OCI-LY7 (cell line): ENCODE data around the gene DBF4.

Source experiments
- CTCF ChIP-seq: fragments of 200-600 bp; sonication (generic); conservative IDR thresholded peaks from 2 replicates; pipeline ENCODE4 v1.5.1; 2014; ENCODE audit warnings: mild to moderate bottlenecking, antibody characterized with exemption, low read length, moderate library complexity, mixed read lengths
- EZH2phosphoT487 ChIP-seq: fragments of 200-600 bp; sonication (generic); IDR thresholded peaks from 2 replicates; pipeline ENCODE4 v1.6.1; 2018; ENCODE audit warnings: low read depth, borderline replicate concordance, mild to moderate bottlenecking, mixed run types, antibody characterized with exemption, low read length, moderate library complexity, mixed read lengths

DNA sequence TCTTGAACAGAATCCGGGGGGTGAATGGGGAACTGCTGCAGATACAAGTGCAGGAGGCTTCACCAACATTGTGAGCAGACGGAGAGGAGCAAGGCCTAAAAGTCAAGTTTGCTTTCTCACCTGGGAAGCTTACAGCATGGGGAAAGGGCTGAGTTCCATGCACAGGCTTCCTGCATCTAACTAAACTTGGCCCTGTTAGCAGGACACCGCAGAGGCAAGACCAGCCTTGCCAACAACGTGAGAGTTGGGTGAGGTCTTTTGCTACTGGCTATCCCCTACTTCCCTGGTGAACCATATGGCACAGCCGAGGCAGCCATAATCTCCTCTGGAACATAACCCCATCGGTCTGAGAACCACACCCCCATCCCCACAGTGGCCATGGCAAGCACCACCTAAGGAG, 43.6 kb downstream of the DBF4 start:
- TF ChIP-seq CTCF (no peak), EZH2phosphoT487 (no peak)
